Caco-2 (cell line): ENCODE data around the gene NEK9. TPM values are rescaled to one million over a fixed set of nuclear protein-coding genes. Genes with fewer than 3 reads are reported as not detected.

Experiments used
- BruUV-seq: library from RNA; stranded (reverse); fragments of 400-500 nt; replicated peaks from 2 replicates; lab custom pipeline; 2021; lab: Mats Ljungman, UMichigan
- CTCF ChIA-PET: fragments of 300-600 bp; sonication (Branson Sonifier 250); formaldehyde crosslinking; loops from one replicate; lab custom pipeline; 2022; ENCODE audit warnings: antibody characterized with exemption; lab: Charles Lee
- POLR2A ChIA-PET: fragments of 300-600 bp; sonication (Branson Sonifier 250); formaldehyde crosslinking; loops from one replicate; lab custom pipeline; 2022; ENCODE audit warnings: antibody characterized with exemption; lab: Charles Lee
- DNase-seq, 2 experiments: peaks; one replicate each; pipeline versions ENCODE4 v3.0.0 to v3.0.0-alpha.2; 2020 to 2022
- H3K27me3 ChIP-seq: replicated peaks from 2 replicates; pipeline ENCODE4 v1.6.0; 2011; ENCODE audit warnings: low read length; ENCODE audit not compliant: control insufficient read depth, insufficient read depth
- H3K36me3 ChIP-seq: 2 replicates; pipeline ENCODE4 v1.5.1; 2011; ENCODE audit warnings: low read length; ENCODE audit not compliant: control insufficient read depth, insufficient read depth
- H3K4me1 ChIP-seq: fragments of 250-450 bp; sonication (Bioruptor Pico); 2 replicates; pipeline ENCODE4 v1.5.1; 2020; ENCODE audit warnings: mild to moderate bottlenecking
- H3K4me3 ChIP-seq: 2 replicates; pipeline ENCODE4 v1.5.1; 2011; ENCODE audit warnings: low read depth, mild to moderate bottlenecking, control low read depth, low read length
- H3K9me3 ChIP-seq: fragments of 250-450 bp; sonication (Bioruptor Pico); 2 replicates; pipeline ENCODE4 v1.5.1; 2020; ENCODE audit warnings: mild to moderate bottlenecking, moderate library complexity
- H3K27ac Mint-ChIP-seq: one replicate; pipeline ENCODE4 v1.8.0; 2022; ENCODE audit warnings: mixed read lengths; ENCODE audit not compliant: unreplicated experiment
- H3K27me3 Mint-ChIP-seq: one replicate; pipeline ENCODE4 v1.8.0; 2022; ENCODE audit warnings: mixed read lengths; ENCODE audit not compliant: insufficient read depth, unreplicated experiment
- H3K36me3 Mint-ChIP-seq: one replicate; pipeline ENCODE4 v1.8.0; 2022; ENCODE audit warnings: mild to moderate bottlenecking, mixed read lengths; ENCODE audit not compliant: insufficient read depth, unreplicated experiment
- H3K4me1 Mint-ChIP-seq: one replicate; pipeline ENCODE4 v1.8.0; 2022; ENCODE audit warnings: low read depth, mixed read lengths; ENCODE audit not compliant: unreplicated experiment
- H3K4me3 Mint-ChIP-seq: one replicate; pipeline ENCODE4 v1.8.0; 2022; ENCODE audit warnings: mild to moderate bottlenecking, moderate library complexity, mixed read lengths; ENCODE audit not compliant: unreplicated experiment
- H3K9me3 Mint-ChIP-seq: one replicate; pipeline ENCODE4 v1.8.0; 2022; ENCODE audit warnings: mixed read lengths; ENCODE audit not compliant: unreplicated experiment
- intact Hi-C: fragments of 100-400 bp; cut with micrococcal nuclease; formaldehyde crosslinking; loops from one replicate; pipeline ENCODE4 v1.10.0; 2022; ENCODE audit not compliant: unreplicated experiment
- total RNA-seq: library from RNA; stranded (reverse); gene quantifications from 2 replicates; pipeline ENCODE4 v1.2.3, GENCODE V29; 2022
- TF ChIP-seq, protein P1 (sequence below), 2 experiments: fragments of 200-600 bp in 1 of 2; IDR thresholded peaks; 1 replicate in 1 of 2; 2 replicates in 1 of 2; pipeline versions ENCODE4 v1.5.1 to v1.8.0; 2011 to 2022; ENCODE audit warnings: antibody characterized with exemption in 1 of 2, control low read depth in 1 of 2, inconsistent platforms in 1 of 2, low read depth in 1 of 2, low read length in 1 of 2, mild to moderate bottlenecking in 1 of 2, moderate library complexity in 1 of 2; ENCODE audit not compliant: insufficient read depth in 1 of 2, severe bottlenecking in 1 of 2, unreplicated experiment in 1 of 2

Gene NEK9
- total RNA-seq, 1 experiment from 2014 or later: 69.2 TPM

DNA sequence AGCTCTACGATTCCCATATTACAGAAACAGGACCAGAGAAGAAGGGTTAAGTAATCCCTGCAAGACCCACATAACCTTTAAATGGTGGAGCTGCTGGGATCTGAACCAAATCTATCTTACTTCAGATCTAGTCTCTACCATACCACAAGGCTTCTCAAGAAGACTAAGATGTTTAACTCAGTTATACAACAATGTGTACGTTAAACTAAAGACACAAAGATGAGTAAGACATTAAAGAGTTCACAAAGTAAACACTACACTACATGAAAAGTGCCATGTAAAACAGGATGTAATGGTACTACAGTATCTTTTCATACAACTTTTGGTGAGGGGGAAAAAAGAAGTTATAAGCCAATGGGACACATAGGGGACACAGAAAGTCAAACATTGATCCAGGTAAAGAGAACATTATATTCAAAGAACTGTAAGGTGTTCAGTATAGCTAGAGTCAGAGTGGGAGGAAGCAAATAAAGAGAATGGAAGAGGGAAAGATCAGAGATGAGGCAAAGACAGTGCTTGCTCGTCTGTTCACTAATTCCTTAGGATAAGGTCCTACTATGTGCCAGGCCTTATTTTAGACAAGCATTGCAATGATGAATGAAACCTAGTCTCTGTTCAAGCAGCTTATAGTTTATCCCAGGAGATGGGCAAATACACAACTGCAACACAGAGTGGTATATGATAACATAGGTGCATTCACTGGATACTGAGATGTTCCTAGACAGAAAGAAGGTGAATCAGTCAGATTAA, 41.9 kb upstream of the NEK9 start:
- Mint-ChIP-seq H3K4me1 (peaks cover 20% of the 10 kb centered on the region), H3K27ac (no peak overlapping the region), H3K36me3 (no peaks in the 10 kb centered on the region), H3K27me3 (no peaks in the 10 kb centered on the region), H3K9me3 (no peaks in the 10 kb centered on the region), H3K4me3 (no peak overlapping the region)
- H3K4me1 ChIP-seq: peaks cover 11% of the 10 kb centered on the region; the same call in 1 of the 2 replicates
- CTCF ChIA-PET: no interaction called here
- TF ChIP-seq, protein P1, sequence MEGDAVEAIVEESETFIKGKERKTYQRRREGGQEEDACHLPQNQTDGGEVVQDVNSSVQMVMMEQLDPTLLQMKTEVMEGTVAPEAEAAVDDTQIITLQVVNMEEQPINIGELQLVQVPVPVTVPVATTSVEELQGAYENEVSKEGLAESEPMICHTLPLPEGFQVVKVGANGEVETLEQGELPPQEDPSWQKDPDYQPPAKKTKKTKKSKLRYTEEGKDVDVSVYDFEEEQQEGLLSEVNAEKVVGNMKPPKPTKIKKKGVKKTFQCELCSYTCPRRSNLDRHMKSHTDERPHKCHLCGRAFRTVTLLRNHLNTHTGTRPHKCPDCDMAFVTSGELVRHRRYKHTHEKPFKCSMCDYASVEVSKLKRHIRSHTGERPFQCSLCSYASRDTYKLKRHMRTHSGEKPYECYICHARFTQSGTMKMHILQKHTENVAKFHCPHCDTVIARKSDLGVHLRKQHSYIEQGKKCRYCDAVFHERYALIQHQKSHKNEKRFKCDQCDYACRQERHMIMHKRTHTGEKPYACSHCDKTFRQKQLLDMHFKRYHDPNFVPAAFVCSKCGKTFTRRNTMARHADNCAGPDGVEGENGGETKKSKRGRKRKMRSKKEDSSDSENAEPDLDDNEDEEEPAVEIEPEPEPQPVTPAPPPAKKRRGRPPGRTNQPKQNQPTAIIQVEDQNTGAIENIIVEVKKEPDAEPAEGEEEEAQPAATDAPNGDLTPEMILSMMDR (IDR thresholded peaks at IDR 0.05; ENCODE audit: insufficient read depth in 1 of 2, low read depth in 1 of 2, low read length in 1 of 2, severe bottlenecking in 1 of 2, unreplicated experiment in 1 of 2): no peak
- no peaks in the 10 kb centered on the region for H3K36me3 ChIP-seq
- BruUV-seq: no TSS peak
- intact Hi-C loops: no loop called here
- no peaks in the 10 kb centered on the region for H3K9me3 ChIP-seq
- POLR2A ChIA-PET: interaction anchor here (0.5 kb wide), 1 partner anchor 125 kb away, joined by 5 read pairs; no protein-coding TSS in a partner anchor
- H3K27me3 ChIP-seq: no peaks in the 10 kb centered on the region
- H3K4me3 ChIP-seq: no peak overlapping the region
- DNase-seq: no peak

DNA sequence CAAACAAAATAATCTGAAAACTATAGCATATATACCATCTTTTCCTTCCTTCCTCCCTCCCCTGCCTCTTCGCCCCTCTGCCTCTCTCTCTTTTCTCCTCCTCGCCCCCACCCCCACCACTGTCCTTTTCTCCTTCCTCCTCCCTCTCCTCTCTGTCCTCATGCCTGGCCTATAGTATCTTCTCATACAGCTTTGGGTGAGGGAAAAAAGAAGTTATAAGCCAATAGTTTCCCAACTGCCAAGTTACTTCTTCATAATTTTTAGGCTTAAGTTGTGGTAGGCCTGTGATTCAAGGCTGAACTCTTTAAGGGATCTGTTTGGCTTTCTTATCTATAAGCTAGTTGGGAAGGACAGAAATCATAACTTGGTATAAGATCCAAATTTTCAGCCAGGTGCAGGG, 40.5 kb upstream of the NEK9 start:
- H3K27me3 Mint-ChIP-seq: no peaks in the 10 kb centered on the region
- no peaks in the 10 kb centered on the region for H3K36me3 Mint-ChIP-seq
- H3K4me1 Mint-ChIP-seq: peaks cover 20% of the 10 kb centered on the region
- no peaks in the 10 kb centered on the region for H3K27me3 ChIP-seq
- no peak overlapping the region for H3K4me3 ChIP-seq
- DNase-seq: no peak
- no peak overlapping the region for H3K27ac Mint-ChIP-seq
- CTCF ChIA-PET: interaction anchor here (0.9 kb wide), 1 partner anchor 394 kb away, joined by 3 read pairs; no protein-coding TSS in a partner anchor
- no peak overlapping the region for H3K4me3 Mint-ChIP-seq
- TF ChIP-seq, protein P1 (IDR thresholded peaks at IDR 0.05; ENCODE audit: insufficient read depth in 1 of 2, low read depth in 1 of 2, low read length in 1 of 2, severe bottlenecking in 1 of 2, unreplicated experiment in 1 of 2): no peak
- no peaks in the 10 kb centered on the region for H3K9me3 Mint-ChIP-seq
- no TSS peak for BruUV-seq
- no peaks in the 10 kb centered on the region for H3K36me3 ChIP-seq
- H3K4me1 ChIP-seq: peaks cover 11% of the 10 kb centered on the region; the same call in 1 of the 2 replicates
- intact Hi-C loops: no loop called here
- no peaks in the 10 kb centered on the region for H3K9me3 ChIP-seq
- POLR2A ChIA-PET: no interaction called here

DNA sequence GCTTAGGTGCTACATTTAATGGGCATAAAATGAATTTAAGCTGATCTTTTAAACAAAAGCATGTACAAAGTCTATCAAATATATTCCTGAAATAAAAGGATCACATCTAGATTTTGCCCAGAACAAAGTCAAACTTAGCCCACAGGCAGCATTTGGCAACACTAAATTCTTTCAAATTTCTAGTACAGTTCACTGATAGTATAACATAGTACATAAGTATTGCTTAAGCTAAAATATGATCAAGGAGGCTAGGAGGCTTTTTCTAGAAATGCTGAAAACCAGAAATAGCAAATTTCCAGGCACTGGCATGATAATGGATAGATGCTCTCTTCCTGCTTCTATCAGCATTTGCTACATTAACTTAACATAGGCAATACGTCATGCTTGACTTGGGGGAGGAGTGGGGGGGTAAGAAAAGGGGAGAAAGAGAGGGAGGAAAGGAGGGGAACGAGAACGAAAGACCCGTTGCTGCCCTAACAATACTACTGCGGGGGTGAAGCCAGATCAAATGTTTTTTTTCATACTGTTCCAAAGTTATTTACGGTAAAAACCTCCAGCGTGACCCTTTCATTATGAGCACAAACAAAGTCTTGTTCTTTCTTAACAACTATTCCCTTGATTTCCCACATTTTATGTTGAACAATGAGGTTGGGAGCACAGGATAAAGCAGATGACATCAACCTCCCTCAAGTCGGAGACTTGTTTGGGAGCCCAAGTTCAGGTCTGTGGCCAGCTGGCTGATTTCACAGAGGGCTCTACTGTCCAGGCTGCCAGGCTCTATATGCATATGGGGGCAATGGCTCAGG, 38.9 kb upstream of the NEK9 start:
- Mint-ChIP-seq H3K9me3 (no peaks in the 10 kb centered on the region), H3K27me3 (no peaks in the 10 kb centered on the region), H3K36me3 (no peaks in the 10 kb centered on the region), H3K27ac (no peak overlapping the region), H3K4me3 (no peak overlapping the region), H3K4me1 (peaks cover 16% of the 10 kb centered on the region)
- no peaks in the 10 kb centered on the region for H3K27me3 ChIP-seq
- H3K36me3 ChIP-seq: no peaks in the 10 kb centered on the region
- BruUV-seq: no TSS peak
- H3K4me1 ChIP-seq: peaks cover 11% of the 10 kb centered on the region; the same call in 1 of the 2 replicates
- CTCF ChIA-PET: no interaction called here
- no peak overlapping the region for H3K4me3 ChIP-seq
- DNase-seq: no peak
- TF ChIP-seq, protein P1 (IDR thresholded peaks at IDR 0.05; ENCODE audit: insufficient read depth in 1 of 2, low read depth in 1 of 2, low read length in 1 of 2, severe bottlenecking in 1 of 2, unreplicated experiment in 1 of 2): no peak
- POLR2A ChIA-PET: no interaction called here
- H3K9me3 ChIP-seq: no peaks in the 10 kb centered on the region
- intact Hi-C loops: no loop called here
